ENCODE data around the gene CDC42EP2. TPM values are rescaled to one million over a fixed set of nuclear protein-coding genes. Genes with fewer than 3 reads are reported as not detected.
A peak's percentile ranks its signal among the peaks of the same experiment; 100 is the strongest.

Gene CDC42EP2
- total and polyA plus RNA-seq, 2 of the 13 experiments (the other 11 are each of a cell fraction or from before 2014, with no cell fraction given): 2.3 to 7.1 TPM

DNA sequence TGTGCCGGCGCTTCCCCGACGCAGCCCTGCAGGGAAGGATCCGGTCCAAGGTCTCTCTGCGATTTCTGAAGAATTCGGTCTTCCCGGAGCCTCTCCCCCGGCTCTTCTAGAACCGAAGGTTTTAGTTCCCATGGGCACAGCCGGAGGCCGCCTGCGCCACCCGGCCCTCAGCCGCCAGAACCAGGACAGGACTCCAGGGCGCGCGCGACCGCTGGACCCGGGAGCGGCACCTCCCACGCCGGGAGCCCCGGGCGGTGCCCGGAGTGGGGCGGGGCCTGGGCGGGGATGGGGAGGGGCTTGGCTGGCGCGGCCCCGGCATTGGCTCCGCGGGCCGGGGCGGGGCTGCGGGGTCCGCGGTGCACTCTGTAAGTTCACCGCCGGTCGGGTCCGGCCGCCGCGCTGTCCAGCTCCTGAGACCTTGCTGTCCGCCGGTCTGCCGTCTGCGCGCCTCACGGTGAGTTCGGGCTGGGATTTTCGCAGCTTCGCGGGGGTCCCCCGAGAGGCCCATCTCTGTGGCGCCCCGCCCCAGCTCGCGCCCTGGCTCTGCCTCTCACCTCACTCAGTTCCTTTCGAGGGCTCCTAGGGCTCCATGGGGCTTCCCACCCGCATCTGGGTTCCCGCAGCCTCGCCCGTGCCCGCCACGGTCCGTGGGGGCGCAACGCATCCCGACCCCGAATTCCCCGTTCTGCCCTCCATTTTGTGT, at the start of gene CDC42EP2 (continued):
- no peak for TF ChIP-seq SP2 (CRISPR knock-in tag; IDR thresholded peaks at IDR 0.05)
- no peak for TF ChIP-seq MZF1 (CRISPR knock-in tag; IDR thresholded peaks at IDR 0.05; ENCODE audit: borderline replicate concordance)
- no peak for TF ChIP-seq HMGA1 (CRISPR knock-in tag; conservative IDR thresholded peaks at IDR 0.05)
- TF ChIP-seq TBX3 (IDR thresholded peaks at IDR 0.05; ENCODE audit: borderline replicate concordance): no peak
- TF ChIP-seq AFF4 (CRISPR knock-in tag; IDR thresholded peaks at IDR 0.05): no peak
- TF ChIP-seq AGO2 (optimal IDR thresholded peaks at IDR 0.05; ENCODE audit: low read depth, low read length): no peak
- TF ChIP-seq REPIN1 (CRISPR knock-in tag; IDR thresholded peaks at IDR 0.05; ENCODE audit: borderline replicate concordance, low read depth): no peak
- TF ChIP-seq ZNF777 (CRISPR knock-in tag; IDR thresholded peaks at IDR 0.05): peak; percentile 77
- TF ChIP-seq SIN3A (IDR thresholded peaks at IDR 0.05; ENCODE audit: borderline replicate concordance, low read depth, low read length): no peak
- no peak for TF ChIP-seq HNRNPUL1 (IDR thresholded peaks at IDR 0.05; ENCODE audit: low read depth, low read length)
- no peak for TF ChIP-seq ZBTB46 (CRISPR knock-in tag; IDR thresholded peaks at IDR 0.05; ENCODE audit: borderline replicate concordance)
- TF ChIP-seq NR0B2 (CRISPR knock-in tag; IDR thresholded peaks at IDR 0.05): no peak
- TF ChIP-seq, protein P1, sequence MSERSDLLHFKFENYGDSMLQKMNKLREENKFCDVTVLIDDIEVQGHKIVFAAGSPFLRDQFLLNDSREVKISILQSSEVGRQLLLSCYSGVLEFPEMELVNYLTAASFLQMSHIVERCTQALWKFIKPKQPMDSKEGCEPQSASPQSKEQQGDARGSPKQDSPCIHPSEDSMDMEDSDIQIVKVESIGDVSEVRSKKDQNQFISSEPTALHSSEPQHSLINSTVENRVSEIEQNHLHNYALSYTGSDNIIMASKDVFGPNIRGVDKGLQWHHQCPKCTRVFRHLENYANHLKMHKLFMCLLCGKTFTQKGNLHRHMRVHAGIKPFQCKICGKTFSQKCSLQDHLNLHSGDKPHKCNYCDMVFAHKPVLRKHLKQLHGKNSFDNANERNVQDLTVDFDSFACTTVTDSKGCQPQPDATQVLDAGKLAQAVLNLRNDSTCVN (CRISPR knock-in tag; IDR thresholded peaks at IDR 0.05; ENCODE audit: borderline replicate concordance): no peak
- 0 out of 2 replicates have a peak, but pooled peaks have one; percentile 24 for TF ChIP-seq ZFP90 (CRISPR knock-in tag; IDR thresholded peaks at IDR 0.05; ENCODE audit: borderline replicate concordance)
- no peak for TF ChIP-seq HOXA9 (CRISPR knock-in tag; IDR thresholded peaks at IDR 0.05; ENCODE audit: borderline replicate concordance)
- TF ChIP-seq, protein P2, sequence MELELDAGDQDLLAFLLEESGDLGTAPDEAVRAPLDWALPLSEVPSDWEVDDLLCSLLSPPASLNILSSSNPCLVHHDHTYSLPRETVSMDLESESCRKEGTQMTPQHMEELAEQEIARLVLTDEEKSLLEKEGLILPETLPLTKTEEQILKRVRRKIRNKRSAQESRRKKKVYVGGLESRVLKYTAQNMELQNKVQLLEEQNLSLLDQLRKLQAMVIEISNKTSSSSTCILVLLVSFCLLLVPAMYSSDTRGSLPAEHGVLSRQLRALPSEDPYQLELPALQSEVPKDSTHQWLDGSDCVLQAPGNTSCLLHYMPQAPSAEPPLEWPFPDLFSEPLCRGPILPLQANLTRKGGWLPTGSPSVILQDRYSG (CRISPR knock-in tag; IDR thresholded peaks at IDR 0.05): no peak
- TF ChIP-seq, protein P3, sequence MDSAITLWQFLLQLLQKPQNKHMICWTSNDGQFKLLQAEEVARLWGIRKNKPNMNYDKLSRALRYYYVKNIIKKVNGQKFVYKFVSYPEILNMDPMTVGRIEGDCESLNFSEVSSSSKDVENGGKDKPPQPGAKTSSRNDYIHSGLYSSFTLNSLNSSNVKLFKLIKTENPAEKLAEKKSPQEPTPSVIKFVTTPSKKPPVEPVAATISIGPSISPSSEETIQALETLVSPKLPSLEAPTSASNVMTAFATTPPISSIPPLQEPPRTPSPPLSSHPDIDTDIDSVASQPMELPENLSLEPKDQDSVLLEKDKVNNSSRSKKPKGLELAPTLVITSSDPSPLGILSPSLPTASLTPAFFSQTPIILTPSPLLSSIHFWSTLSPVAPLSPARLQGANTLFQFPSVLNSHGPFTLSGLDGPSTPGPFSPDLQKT (CRISPR knock-in tag; IDR thresholded peaks at IDR 0.05; ENCODE audit: borderline replicate concordance): no peak
